AG09309 (cell line): ENCODE data around the gene ANTXR2.

Experiments used
- DNase-seq: peaks from one replicate; pipeline ENCODE4 v3.0.0-alpha.2; 2010; ENCODE audit warnings: low read depth
- H3K4me3 ChIP-seq: 2 replicates; pipeline ENCODE4 v1.5.1; 2011; ENCODE audit warnings: mild to moderate bottlenecking, low read depth, low read length, moderate library complexity; ENCODE audit not compliant: control insufficient read depth
- CTCF ChIP-seq: IDR thresholded peaks from 2 replicates; pipeline ENCODE4 v1.5.1; 2011; ENCODE audit warnings: mild to moderate bottlenecking, low read depth, low read length, inconsistent platforms; ENCODE audit not compliant: insufficient read depth, control insufficient read depth; ENCODE audit errors: missing control alignments

ANTXR2 gene

DNA sequence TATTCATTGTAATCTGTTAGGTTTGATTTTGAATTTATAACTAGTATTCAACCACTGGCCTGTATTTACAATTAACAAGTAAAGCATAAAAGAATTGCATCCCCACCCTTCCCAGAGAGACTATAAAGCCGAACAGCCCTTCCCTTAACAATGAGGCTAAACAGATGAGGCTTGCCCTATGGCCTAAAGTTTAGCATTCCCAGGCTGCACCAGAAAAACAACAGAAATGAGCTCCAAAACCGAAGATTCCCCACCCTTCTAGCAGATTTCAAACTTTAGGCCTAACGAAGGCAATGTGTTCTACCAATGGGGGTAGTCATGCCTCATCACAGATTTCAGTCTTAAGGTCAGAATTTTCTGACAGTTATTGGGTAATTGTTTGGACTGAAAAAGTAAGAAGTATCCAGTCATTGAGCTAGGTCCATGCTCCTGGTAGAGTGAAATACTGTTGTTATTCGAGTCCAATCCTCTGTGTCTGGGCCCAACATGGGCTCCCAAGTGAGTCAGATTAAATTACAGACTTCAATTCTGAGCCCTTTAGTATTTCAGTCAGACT, 197.6 kb downstream of the ANTXR2 start:
- no peak for TF ChIP-seq CTCF
- H3K4me3 ChIP-seq = no peak overlapping the region
- DNase-seq = no peak

GRCh38 chr4:79874197-79874596, 198.8 kb downstream of the ANTXR2 start:
- TF ChIP-seq CTCF = no peak
- H3K4me3 ChIP-seq = no peak overlapping the region
- no peak for DNase-seq

- no peak for DNase-seq
- H3K4me3 ChIP-seq = no peak overlapping the region
- no peak for TF ChIP-seq CTCF
Observed at GRCh38 chr4:79872738-79873137, 200.3 kb downstream of the ANTXR2 start.

DNA sequence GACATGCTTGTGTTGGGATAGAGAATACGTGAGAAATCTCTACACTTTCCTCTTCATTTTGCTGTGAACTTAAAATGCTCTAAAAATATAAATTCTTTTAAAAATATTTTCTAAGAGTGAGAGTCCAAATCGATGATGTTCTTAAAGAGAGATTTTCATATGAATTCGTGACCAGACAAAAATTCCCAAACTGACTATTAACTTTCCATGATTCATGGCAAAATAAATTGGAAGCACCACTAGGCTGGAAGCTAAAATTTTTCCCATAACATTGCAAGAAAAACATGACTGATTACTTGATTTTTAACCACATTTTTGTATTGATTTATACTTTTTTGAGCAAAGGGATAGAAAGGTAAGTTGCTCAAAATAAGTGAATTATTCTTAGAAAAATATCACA, 201.1 kb downstream of the ANTXR2 start:
- H3K4me3 ChIP-seq = no peak overlapping the region
- no peak for TF ChIP-seq CTCF
- DNase-seq = no peak

- DNase-seq = no peak
- no peak overlapping the region for H3K4me3 ChIP-seq
- TF ChIP-seq CTCF = no peak
Observed at GRCh38 chr4:79869597-79870237, 203.3 kb downstream of the ANTXR2 start.

GRCh38 chr4:79865201-79865597, 207.8 kb downstream of the ANTXR2 start:
- TF ChIP-seq CTCF = no peak
- DNase-seq = peak; percentile 7
- H3K4me3 ChIP-seq = no peak overlapping the region

DNA sequence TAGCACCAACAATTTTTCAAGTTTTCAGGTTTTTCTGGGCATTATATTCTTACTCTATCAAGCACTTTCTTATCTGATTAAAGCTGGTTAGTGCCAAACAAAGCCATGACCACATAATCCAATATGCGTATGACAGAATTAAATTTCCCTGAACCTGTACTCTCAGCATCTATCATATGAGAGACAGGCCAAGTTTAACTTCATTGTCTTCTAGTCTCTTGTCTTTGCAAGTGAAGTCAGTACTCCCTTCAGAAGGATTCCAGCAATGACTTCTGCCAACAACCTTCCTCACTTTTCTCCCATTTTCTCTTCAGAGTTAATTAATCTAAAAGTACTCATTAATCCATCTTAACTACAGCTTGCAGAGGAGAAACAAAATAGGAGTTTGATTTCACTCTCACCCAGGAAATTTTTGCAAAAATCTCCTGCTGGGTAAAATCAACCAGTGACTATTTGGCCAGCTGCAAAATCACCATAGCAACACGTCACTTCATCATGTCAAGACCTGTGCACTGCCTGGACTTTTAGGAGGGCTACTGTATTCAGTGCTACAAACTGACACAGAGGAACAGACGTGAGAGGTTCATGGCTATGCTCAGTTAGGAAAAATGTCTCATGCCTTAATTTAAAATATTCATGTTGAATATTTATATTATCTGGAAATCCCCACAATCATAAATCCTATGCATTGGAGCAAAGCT, 208.4 kb downstream of the ANTXR2 start:
- no peak for DNase-seq
- H3K4me3 ChIP-seq = no peak overlapping the region
- TF ChIP-seq CTCF = no peak
